ENCODE data around the gene TAB2. TPM values are rescaled to one million over a fixed set of nuclear protein-coding genes. Genes with fewer than 3 reads are reported as not detected.
"Not testable (repeated sequence)": the region's sequence is repeated elsewhere in the genome, so short reads cannot be mapped to it uniquely, and the experiment has no call there.

TAB2 gene
- total RNA-seq, 1 donor from 2014 or later: 65.8 TPM

- Histone ChIP-seq H3K27me3 (no peaks in the 10 kb centered on the region), H3K9me3 (no peaks in the 10 kb centered on the region), H3K27ac (no peak overlapping the region), H3K4me1 (peaks cover 29% of the 10 kb centered on the region), H3K36me3 (no peaks in the 10 kb centered on the region), H3K4me3 (no peak overlapping the region)
- intact Hi-C loops (cut with DNase I): no loop called here
- no peak for ATAC-seq
- no peak for DNase-seq
- TF ChIP-seq CTCF (IDR thresholded peaks at IDR 0.05): no peak
These were observed 139.0 kb downstream of the TAB2 start for GRCh38 chr6:149456311-149457021.

- ATAC-seq: no peak
- Histone ChIP-seq H3K27ac (no peak overlapping the region), H3K4me1 (peaks cover 25% of the 10 kb centered on the region), H3K27me3 (no peaks in the 10 kb centered on the region), H3K9me3 (no peaks in the 10 kb centered on the region), H3K4me3 (no peak overlapping the region), H3K36me3 (no peaks in the 10 kb centered on the region)
- no peak for DNase-seq
- no peak for TF ChIP-seq CTCF (IDR thresholded peaks at IDR 0.05)
- intact Hi-C loops (cut with DNase I): no loop called here
These were observed 139.9 kb downstream of the TAB2 start for GRCh38 chr6:149457316-149457884.

GRCh38 chr6:149458196-149458595 is 140.7 kb downstream of the TAB2 start:
- ATAC-seq (no peak), DNase-seq (no peak)
- Histone ChIP-seq H3K27ac (no peak overlapping the region), H3K4me3 (no peak overlapping the region), H3K9me3 (no peaks in the 10 kb centered on the region), H3K4me1 (peaks cover 23% of the 10 kb centered on the region), H3K36me3 (no peaks in the 10 kb centered on the region), H3K27me3 (no peaks in the 10 kb centered on the region)
- no peak for TF ChIP-seq CTCF (IDR thresholded peaks at IDR 0.05)
- intact Hi-C loops (cut with DNase I): no loop called here

- no peaks in the 10 kb centered on the region for H3K9me3 ChIP-seq
- peaks cover 17% of the 10 kb centered on the region for H3K4me1 ChIP-seq
- DNase-seq: no peak
- intact Hi-C loops (cut with DNase I): no loop called here
- no peak for ATAC-seq
- H3K27ac ChIP-seq: no peak overlapping the region
- H3K4me3 ChIP-seq: no peak overlapping the region
- H3K27me3 ChIP-seq: no peaks in the 10 kb centered on the region
- TF ChIP-seq CTCF (IDR thresholded peaks at IDR 0.05): no peak
- no peaks in the 10 kb centered on the region for H3K36me3 ChIP-seq
These were observed 141.3 kb downstream of the TAB2 start for GRCh38 chr6:149458806-149459205.

GRCh38 chr6:149459761-149460160 is 142.2 kb downstream of the TAB2 start:
- Histone ChIP-seq H3K9me3 (no peaks in the 10 kb centered on the region), H3K27me3 (no peaks in the 10 kb centered on the region), H3K27ac (no peak overlapping the region), H3K4me3 (no peak overlapping the region), H3K36me3 (no peaks in the 10 kb centered on the region), H3K4me1 (peaks cover 8% of the 10 kb centered on the region)
- intact Hi-C loops (cut with DNase I): no loop called here
- DNase-seq (no peak), ATAC-seq (no peak)
- no peak for TF ChIP-seq CTCF (IDR thresholded peaks at IDR 0.05)

GRCh38 chr6:149460249-149460648 is 142.7 kb downstream of the TAB2 start:
- H3K4me1 ChIP-seq; H3K4me3 ChIP-seq; DNase-seq; intact Hi-C loops (cut with DNase I); H3K9me3 ChIP-seq; H3K27ac ChIP-seq; H3K36me3 ChIP-seq; H3K27me3 ChIP-seq: not testable (repeated sequence)
- ATAC-seq: peak; percentile 43

Other genes starting within 250 kb of the TAB2 start
- gene SUMO4, start 82.5 kb downstream of the TAB2 start, total RNA-seq: 2.5 TPM
- 2.1 TPM for gene ZC3H12D, start 167.3 kb downstream of the TAB2 start, total RNA-seq
- gene PPIL4, start 228.3 kb downstream of the TAB2 start, total RNA-seq: 28.8 TPM
- 50.8 TPM for gene GINM1, start 248.7 kb downstream of the TAB2 start, total RNA-seq

Measured in upper lobe of right lung (tissue), 1 donor.